Endometrial microvascular endothelial cells (primary cell): ENCODE results near the gene VWA3B. TPM values are rescaled to one million over a fixed set of nuclear protein-coding genes. Genes with fewer than 3 reads are reported as not detected.
"Not testable (repeated sequence)": the region's sequence is repeated elsewhere in the genome, so short reads cannot be mapped to it uniquely, and the experiment has no call there.

Experiments used
- in situ Hi-C: cut with HindIII; loops from 2 replicates; pipeline ENCODE4 v1.10.0; 2017; ENCODE audit warnings: low sequenced_read_pairs, low pct_unique_long_range_greater_than_20kb; ENCODE audit errors: inconsistent ontology term
- total RNA-seq: library from RNA; depleted of rRNA; stranded (reverse); fragments of >200 nt; gene quantifications from one replicate; pipeline ENCODE4 v1.2.3, GENCODE V29; 2015; ENCODE audit errors: inconsistent ontology term

VWA3B gene
- total RNA-seq, 1 donor from 2014 or later: not detected

DNA sequence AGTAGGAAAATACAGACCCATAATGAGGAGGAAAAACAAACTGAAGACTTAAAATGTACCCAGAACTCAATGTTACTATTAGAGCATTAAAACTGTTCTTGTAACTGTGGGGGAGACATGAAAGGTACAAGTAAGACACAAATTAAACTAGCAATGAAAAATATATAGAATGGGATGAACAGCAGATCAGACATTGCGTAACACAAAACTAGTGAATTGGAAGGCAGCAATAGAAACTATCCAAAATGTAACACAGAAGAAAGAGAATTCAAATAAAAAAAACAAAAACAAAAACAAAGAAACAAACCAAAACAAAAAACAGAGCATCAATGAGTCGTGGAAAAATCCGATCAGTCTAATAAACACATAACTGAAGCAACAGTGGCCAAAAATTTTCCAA, 132.2 kb downstream of the VWA3B start:
- in situ Hi-C loops: no loop called here

DNA sequence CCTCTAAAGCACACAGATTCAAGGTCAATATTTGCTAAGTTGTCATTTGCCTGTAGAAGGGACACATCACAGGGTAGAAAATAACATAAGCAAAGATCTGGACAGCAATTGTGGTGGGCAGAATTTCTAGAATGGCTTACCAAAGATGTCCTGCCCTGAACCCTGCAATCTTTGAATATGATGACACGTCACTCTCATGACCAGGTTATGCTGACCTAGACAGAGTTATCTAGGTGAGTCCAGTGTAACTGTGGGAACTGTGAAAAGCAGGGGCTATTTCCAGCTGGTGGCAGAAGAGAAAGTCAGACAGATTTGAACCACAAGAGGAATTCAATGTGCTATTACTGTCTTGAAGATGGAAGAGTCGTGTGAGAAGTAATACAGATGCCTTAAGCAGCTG, 147.0 kb downstream of the VWA3B start:
- in situ Hi-C loops: no loop called here

DNA sequence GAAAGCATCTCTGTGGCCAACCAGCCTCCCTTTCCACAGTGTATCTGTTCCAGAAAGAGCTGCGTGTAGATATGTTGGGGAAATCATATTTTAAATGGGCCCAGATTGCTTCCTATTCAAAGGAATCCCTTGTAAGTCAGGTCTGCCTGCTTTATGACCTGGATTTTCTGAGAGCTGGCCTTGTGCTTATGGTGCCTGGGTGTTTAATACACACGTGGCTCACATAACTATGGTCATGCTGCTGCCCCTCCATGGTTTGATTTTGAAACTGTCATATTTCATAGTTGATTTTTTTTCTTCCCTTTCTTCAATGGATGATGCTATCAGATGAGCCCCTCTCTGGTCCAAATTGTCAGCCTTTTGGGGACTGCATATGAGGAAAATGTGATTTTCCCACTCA, 147.8 kb downstream of the VWA3B start:
- in situ Hi-C loops: no loop called here

DNA sequence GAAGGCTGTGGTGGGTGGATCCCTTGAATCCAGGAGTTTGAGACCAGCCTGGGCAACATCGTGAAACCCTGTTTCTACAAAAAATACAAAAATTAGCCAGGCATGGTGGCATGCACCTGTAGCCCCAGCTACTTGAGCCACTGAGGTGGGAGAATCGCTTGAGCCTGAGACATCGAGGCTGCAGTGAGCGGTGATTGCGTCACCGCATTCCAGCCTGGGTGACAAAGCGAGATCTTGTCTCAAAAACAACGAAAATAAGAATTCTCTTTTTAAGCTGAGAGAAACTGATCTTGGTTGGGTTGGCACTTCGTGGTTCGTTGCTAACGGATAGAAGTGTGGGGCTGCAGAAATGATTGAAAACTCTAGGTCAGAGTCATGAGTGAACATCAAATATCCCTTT, 150.0 kb downstream of the VWA3B start:
- in situ Hi-C loops: no loop called here

DNA sequence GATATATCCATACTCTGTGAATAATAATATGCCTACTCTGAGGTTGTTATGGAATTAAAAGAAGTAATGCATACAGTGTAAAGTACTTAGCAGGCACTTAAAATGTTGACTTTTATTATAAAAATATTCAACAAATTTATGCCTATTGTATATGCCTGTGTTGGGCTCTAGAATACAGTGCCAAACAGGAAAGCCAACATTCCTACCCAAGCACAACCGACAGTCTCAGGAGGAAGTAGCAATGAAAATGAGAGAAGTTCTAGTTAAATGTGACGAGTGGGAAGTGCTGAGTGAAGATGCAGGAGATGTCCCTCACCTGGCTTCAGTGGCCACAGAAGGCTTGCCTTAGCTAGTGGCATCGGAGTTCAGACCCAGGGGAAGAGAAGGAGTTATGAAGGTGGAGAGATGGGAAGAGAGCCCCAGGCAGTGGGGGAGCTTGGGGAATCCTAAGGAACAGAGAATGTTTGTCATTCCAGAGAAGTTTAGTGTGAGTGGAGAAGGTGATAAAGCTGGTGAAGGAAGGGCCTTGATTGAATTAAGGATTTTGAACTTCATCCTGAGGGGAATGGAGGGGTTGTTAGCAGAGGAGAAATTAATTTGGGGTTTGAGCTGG, 153.9 kb downstream of the VWA3B start:
- in situ Hi-C loops: no loop called here

DNA sequence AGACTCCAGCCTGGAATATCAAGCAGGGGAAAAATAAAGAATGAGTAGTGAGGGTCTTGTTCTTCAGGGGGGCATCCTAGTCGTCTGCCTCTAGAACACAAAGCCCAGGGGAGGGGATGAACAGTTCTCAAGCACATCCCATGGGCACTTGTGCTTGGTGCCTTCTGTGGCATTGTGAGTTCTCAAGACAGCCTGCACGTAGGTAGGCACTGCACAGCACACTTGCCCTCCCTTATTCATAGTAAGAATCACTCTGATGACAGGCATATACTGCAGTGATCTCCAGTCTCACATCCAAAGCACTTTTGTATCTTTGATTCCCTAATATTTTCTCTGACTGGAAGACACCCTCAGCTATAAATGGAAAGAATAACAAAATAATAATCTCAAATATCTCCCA, 154.6 kb downstream of the VWA3B start:
- in situ Hi-C loops: no loop called here

DNA sequence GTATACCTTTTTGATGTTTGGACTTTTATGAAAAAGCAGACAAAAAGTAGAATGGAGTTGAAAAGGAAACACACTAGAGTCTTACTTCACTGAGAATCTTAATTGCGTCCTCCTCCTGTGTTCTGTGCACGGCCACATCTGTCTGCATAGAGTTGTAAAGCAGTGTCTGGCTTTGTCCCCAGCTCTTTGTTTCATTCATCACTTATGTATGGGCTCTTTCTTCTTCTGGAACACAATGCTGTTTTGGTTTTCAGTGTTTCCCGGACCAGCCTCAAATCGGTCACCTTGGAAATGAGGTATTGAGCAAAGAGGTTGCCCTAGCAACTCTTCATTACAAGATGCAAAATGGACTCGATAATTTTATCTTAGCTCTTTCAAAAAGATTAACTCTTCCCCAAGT, 155.0 kb downstream of the VWA3B start:
- in situ Hi-C loops: no loop called here

DNA sequence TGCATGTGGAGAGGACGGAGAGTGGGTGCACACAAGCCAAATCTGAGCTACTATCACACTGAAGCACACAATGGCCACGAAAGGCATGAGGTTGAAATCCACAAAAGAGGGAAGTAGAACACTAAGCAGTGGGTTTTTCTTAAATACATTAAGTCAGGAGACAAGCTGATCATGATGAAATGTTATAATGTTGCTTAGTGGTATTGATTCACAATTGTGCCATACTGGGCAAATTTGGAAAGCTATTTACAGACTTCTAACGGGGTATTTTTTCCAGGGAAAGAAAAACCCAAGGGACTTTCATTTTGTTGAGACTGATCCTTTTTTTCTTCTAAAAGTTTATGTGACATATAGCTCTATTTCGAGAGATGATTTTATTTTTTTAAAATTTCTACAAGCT, 158.5 kb downstream of the VWA3B start:
- in situ Hi-C loops: no loop called here

DNA sequence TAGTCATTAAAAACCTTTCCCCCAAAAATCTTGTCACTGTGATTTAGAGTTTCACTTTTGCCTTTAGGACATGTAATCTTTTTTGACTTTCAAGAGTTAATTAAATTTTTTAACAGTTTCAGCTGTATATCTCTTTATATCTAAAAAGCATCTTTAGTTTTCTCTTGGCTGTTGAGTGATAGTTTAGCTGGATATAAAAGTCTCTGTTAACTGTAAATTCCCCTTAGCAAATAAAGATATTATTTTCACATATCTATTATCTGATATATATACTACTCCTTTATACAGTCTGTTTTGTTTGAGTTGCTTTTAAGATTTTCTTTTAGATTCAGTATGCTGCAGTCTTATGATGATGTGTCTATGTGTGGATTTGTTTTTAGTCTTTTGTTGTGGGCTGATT, 160.4 kb downstream of the VWA3B start:
- in situ Hi-C loops: no loop called here

DNA sequence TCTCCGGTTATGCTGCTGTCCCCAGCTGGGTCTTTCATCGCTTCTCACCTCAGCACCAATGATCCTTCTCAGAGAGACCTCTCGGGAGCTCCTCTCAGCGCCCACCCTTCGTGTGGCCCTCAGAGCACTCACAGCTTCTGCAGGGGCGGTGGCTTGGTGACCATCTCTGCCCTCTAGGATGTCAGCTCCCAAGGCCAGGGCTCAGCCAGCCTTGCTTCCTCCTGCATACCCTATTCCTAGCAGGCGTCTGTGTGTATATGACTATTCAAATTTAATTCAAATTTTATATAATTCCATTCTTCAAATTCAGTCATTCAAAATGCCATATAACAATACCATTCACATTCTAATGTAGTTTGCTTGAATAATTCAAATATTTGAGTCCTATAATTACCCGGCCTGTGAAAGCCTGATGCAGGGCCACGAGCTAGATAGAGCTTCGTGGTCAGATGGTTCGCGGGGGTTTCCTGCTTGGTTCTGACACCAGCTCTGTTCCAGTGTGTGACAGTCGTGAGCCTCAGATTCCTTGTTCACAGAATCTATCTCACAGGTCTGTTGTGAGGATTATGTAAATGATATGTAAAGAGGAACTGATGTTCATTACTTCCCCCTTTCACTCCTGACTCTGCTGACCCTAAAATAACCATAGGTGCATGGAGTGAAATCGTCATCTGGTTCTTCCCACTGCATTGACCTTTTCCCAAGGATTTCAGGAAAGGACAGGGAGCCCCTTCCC, 165.2 kb downstream of the VWA3B start:
- in situ Hi-C loops: no loop called here

DNA sequence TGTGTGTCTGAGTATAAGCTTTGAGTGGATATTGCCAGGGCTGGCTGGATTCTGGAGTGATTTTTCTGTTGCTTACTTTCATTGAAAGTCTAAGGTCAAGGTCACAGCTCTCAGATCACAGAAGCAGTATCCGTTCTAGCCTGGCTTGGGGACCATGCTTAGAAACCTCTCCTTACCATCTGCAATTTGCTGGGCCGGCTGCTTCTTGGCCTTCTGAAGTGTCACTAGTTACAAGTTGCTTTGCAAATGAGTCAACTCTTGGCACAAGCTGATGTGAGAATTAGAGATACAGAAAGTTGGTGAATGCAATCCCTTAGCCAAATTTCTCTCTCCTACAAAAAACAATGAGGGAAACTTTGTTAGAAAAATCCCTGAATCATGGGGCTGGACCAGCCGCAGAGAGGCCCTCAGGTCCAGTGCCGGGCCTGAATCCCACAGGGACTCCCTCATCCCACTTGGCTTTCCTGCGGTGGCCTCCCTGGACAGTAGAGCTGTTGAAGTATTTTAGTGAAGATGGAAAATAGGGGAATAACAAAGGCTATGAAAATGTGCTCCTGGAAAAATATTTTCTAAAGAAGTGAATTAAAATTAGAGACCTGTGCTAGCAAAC, 166.6 kb downstream of the VWA3B start:
- in situ Hi-C loops: no loop called here

DNA sequence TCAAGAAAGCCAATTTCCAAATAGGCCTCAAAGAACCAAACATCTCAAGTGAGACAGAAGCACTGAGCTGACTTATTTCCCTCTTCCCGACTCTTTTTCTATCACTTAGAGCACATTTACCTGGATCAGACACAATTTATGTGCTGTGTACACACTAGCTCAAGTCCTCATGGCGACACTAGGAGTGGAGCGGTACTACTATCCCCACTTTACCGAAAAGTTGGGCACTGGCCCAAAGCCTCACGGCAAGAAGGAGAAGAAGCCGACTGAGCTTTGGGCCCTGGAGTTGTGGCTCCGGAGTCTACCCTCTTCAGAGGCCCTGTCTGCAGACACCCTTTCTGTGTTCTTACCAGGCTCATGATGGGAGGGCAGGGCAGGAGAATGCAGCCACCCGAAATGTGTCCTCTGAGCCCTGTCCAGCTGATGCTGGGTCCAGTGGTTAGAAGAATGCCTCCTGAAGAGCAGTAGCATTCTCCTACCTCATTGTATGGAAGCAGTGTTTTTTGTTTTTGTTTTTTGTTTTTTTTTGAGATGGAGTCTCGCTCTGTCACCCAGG, 167.6 kb downstream of the VWA3B start:
- in situ Hi-C loops: no loop called here

DNA sequence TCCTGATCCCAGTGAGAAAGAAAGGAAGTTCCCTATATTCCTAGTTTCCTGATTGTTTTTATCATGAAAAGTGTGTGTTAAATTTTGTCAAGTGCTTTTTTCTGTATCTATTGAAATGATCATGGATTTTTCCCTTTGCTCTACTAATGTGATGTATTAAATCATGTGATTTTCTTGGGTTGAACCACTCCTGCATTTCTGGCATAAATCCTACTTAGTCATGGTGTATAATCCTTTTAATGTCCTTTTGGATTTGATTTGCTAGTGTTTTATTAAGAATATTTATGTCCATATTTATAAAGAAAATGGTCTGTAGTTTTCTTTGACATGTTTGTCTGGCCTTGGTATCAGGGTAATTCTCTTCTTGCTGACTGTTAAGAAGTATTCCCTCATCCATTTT, 171.9 kb downstream of the VWA3B start:
- in situ Hi-C loops: no loop called here

DNA sequence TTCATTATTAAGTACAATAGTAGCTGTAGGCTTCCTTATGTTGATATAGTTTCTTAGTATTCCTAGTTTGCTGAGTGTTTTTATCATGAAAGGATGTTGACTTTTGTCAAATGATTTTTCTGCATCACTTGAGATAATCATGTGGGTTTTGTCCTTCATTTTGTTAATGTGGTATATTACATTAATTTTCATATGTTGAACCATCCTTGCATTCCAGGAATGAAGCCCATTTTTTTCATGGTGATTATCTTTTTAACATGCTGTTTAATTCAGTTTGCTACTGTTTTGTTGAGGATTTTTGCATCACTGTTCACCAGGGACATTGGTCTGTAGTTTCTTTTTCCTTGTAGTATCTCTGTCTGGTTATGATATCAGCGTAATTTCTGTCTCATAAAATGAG, 176.4 kb downstream of the VWA3B start:
- in situ Hi-C loops: no loop called here

DNA sequence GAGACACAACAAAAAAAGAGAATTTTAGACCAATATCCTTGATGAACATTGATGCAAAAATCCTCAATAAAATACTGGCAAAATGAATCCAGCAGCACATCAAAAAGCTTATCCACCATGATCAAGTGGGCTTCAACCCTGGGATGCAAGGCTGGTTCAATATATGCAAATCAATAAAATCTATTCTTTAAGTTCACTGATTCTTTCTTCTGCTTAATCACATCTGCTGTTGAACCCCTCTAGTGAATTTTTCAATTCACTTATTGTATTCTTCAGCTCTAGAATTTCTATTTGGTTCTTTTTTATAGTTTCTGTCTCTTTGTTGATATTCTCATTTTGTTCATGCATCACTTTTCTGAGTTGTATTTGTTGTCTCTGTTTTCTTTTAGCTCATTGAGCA, 181.3 kb downstream of the VWA3B start:
- in situ Hi-C loops: not testable (repeated sequence)

DNA sequence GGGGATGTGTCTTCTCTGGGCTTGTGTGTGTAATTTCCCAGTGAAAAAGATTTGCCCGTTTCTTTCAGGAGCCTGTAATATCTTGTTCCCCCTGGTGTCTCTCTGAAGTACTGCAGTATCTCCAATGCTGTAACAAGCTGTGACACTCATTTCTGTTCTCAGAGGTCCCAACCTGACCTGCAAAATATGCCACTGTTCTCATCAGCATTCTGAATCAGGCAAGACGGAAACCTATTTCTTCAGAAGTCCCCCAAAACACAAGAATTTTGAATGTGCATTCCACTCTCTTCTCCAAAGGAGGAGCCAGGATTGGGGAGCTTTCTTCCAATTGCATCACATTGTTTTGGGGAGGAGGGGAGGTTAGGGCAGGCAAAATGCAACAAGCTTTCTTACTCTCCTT, 182.3 kb downstream of the VWA3B start:
- in situ Hi-C loops: no loop called here

DNA sequence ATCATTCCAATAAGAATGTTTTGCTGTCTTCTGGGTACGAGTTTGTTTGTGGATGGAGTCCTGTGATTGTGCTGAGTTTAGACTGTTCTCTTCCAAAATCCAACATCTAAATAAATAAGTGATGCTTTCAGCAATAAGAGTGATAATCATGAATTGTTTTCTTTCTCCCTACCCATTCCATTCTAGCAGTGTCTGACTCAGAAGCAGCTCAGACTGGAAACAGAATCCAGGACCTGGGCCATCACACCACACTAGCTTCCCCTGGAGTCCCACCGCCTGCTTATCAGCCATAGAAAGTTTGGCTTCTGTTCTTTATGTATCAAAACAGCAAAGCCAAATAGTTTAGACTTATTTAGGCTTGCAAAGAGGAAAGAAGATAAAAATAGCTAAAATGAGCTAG, 182.9 kb downstream of the VWA3B start:
- in situ Hi-C loops: no loop called here

DNA sequence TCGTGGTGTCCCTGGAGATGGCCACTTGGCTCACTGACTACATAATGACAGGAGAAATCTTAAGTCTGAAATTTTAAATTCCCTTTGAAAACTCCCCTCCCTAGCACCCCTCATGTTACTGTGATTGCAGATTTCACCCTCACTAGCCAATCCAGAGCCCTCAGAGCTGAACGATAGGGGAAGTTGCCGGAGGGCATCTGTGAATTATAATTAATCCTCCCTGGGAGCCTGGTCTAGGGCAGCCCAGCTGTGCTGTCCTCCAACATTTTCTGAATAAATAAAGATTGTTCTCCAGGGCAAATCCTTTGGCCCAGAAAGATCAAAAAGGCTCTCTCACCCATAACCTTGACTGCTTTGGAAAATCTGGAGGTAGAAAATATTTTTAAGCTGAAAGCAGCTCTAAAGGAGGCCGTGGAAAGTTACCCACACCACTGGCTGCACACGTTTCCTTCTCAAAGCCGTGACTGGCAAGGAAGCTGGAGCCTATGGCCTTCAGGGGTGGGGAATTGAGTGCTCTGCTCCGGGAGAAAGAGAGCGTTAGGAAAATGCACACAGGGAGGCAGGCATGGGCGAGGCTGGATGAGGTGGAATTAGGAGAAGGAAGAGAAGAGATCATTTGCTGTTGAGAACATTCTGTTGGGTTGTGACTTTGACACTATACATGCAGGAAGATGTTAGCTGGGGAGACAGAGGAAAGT, 190.3 kb downstream of the VWA3B start:
- in situ Hi-C loops: no loop called here

DNA sequence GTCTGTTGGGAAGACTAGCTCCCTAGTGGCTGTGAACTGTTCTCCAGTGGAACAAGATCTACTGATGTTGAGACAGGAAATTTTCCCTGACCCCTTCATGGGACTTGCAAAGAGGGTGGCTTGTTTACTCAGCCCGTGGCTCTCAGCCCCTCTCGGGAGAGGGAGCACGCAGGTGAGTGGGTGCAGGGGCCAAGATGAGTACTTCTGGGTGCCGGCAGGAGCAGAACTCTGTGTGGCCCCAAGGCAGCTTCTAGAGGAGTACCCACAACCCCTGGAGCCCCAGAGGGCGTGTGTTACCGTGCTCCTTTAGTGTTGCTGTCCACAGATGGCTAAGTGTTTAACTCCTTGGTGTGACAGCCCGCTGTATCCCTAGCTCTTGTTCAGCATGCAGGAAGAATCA, 191.1 kb downstream of the VWA3B start:
- in situ Hi-C loops: no loop called here
